GM23338 (cell line): ENCODE data around the gene VPS13A. TPM values are rescaled to one million over a fixed set of nuclear protein-coding genes. Genes with fewer than 3 reads are reported as not detected.

Experiments
- ATAC-seq: fragments of 200-7000 bp; cut with Tn5 transposase; 3 replicates; pipeline ENCODE4 v1.9.1; 2020
- DNase-seq: peaks from one replicate; pipeline ENCODE4 v3.0.0-alpha.2; 2015; ENCODE audit warnings: low spot score
- H2AFZ ChIP-seq: fragments of 200-600 bp; sonication (generic); 2 replicates; pipeline ENCODE4 v1.8.0; 2016; ENCODE audit warnings: antibody characterized with exemption, mild to moderate bottlenecking, moderate library complexity
- H3F3A ChIP-seq: fragments of 200-600 bp; sonication (generic); replicated peaks from 2 replicates; pipeline ENCODE4 v1.8.0; 2017; ENCODE audit warnings: antibody characterized with exemption, mixed run types, low read depth
- H3K27ac ChIP-seq: fragments of 200-600 bp; sonication (generic); 2 replicates; pipeline ENCODE4 v1.6.1; 2016; ENCODE audit warnings: low read depth
- H3K27me3 ChIP-seq: fragments of 200-600 bp; sonication (generic); 2 replicates; pipeline ENCODE4 v1.8.0; 2016; ENCODE audit warnings: mild to moderate bottlenecking, mixed run types, moderate library complexity; ENCODE audit not compliant: insufficient read depth
- H3K36me3 ChIP-seq: fragments of 200-600 bp; sonication (generic); 2 replicates; pipeline ENCODE4 v1.8.0; 2016; ENCODE audit warnings: mild to moderate bottlenecking; ENCODE audit not compliant: insufficient read depth
- H3K4me1 ChIP-seq: fragments of 200-600 bp; sonication (generic); 2 replicates; pipeline ENCODE4 v1.8.0; 2016; ENCODE audit warnings: mild to moderate bottlenecking, moderate library complexity; ENCODE audit not compliant: insufficient read depth
- H3K4me2 ChIP-seq: fragments of 200-600 bp; sonication (generic); 2 replicates; pipeline ENCODE4 v1.7.1; 2017; ENCODE audit warnings: mixed run types
- H3K4me3 ChIP-seq: fragments of 200-600 bp; sonication (generic); 2 replicates; pipeline ENCODE4 v1.6.1; 2016; ENCODE audit warnings: mixed run types
- H3K79me2 ChIP-seq: fragments of 200-600 bp; sonication (generic); replicated peaks from 2 replicates; pipeline ENCODE4 v1.8.0; 2017; ENCODE audit warnings: mild to moderate bottlenecking; ENCODE audit not compliant: insufficient read depth
- H3K9me2 ChIP-seq: fragments of 200-600 bp; sonication (generic); 2 replicates; pipeline ENCODE4 v1.8.0; 2017; ENCODE audit not compliant: insufficient read depth
- H4K20me1 ChIP-seq: fragments of 200-600 bp; sonication (generic); replicated peaks from 2 replicates; pipeline ENCODE4 v1.8.0; 2017; ENCODE audit warnings: mild to moderate bottlenecking; ENCODE audit not compliant: insufficient read depth
- H3K27ac Mint-ChIP-seq: 2 replicates; pipeline ENCODE4 v1.8.0; 2020; ENCODE audit warnings: inconsistent platforms, mild to moderate bottlenecking, moderate library complexity, mixed read lengths
- H3K27me3 Mint-ChIP-seq: 3 replicates; pipeline ENCODE4 v1.8.0; 2022; ENCODE audit warnings: low read depth, mild to moderate bottlenecking, moderate library complexity, mixed read lengths, inconsistent platforms; ENCODE audit not compliant: insufficient read depth, poor library complexity
- H3K36me3 Mint-ChIP-seq: 3 replicates; pipeline ENCODE4 v1.8.0; 2021; ENCODE audit warnings: low read depth, mild to moderate bottlenecking, inconsistent platforms, moderate library complexity, mixed read lengths
- H3K4me1 Mint-ChIP-seq: 3 replicates; pipeline ENCODE4 v1.8.0; 2020; ENCODE audit warnings: mild to moderate bottlenecking, inconsistent platforms, mixed read lengths
- H3K4me3 Mint-ChIP-seq: 3 replicates; pipeline ENCODE4 v1.8.0; 2021; ENCODE audit warnings: moderate library complexity, mild to moderate bottlenecking, inconsistent platforms, mixed read lengths
- H3K9me3 Mint-ChIP-seq: 3 replicates; pipeline ENCODE4 v1.8.0; 2020; ENCODE audit warnings: moderate library complexity, mild to moderate bottlenecking, inconsistent platforms, mixed read lengths
- EZH2 ChIP-seq: fragments of 200-600 bp; sonication (generic); IDR thresholded peaks from one replicate; pipeline ENCODE4 v1.8.0; 2017; ENCODE audit warnings: antibody characterized with exemption, mild to moderate bottlenecking, low read depth; ENCODE audit not compliant: unreplicated experiment
- NANOG ChIP-seq: IDR thresholded peaks from 2 replicates; pipeline ENCODE4 v1.6.1; 2016; ENCODE audit warnings: antibody characterized with exemption, borderline replicate concordance
- POLR2AphosphoS5 ChIP-seq: IDR thresholded peaks from 2 replicates; pipeline ENCODE4 v1.6.1; 2016; ENCODE audit warnings: antibody characterized with exemption, low read depth
- ZNF462 ChIP-seq: fragments of 250-450 bp; sonication (Bioruptor Pico); IDR thresholded peaks from 2 replicates; pipeline ENCODE4 v1.5.0; 2020; ENCODE audit warnings: mild to moderate bottlenecking, moderate library complexity
- polyA plus RNA-seq: library from polyadenylated mRNA; unstranded; fragments of >200 nt; fragmentation: Nextera tagmentation; extraction: Ambion mirVana; gene quantifications from 2 replicates; pipeline ENCODE4 v1.2.1, GENCODE V29; 2016
- total RNA-seq: library from RNA; depleted of rRNA; stranded (reverse); fragments of >200 nt; shearing (Covaris generic); gene quantifications from 2 replicates; pipeline ENCODE4 v1.2.3, GENCODE V29; 2014

The VPS13A gene
- total and polyA plus RNA-seq, 2 experiments from 2014 or later: 45.9 to 68.1 TPM

GRCh38 chr9:77438653-77439052 lies 261.3 kb downstream of the VPS13A start:
- H3K36me3 ChIP-seq: no peaks in the 10 kb centered on the region
- Mint-ChIP-seq H3K27me3 (peaks cover 3% of the 10 kb centered on the region), H3K36me3 (0 out of 3 replicates have a peak, but pooled peaks cover 5% of the 10 kb centered on the region), H3K4me3 (no peak overlapping the region), H3K4me1 (peaks cover 28% of the 10 kb centered on the region), H3K9me3 (no peaks in the 10 kb centered on the region; the same call in 2 of the 3 replicates), H3K27ac (no peak overlapping the region)
- no peaks in the 10 kb centered on the region for H3F3A ChIP-seq
- peaks cover 17% of the 10 kb centered on the region for H3K4me1 ChIP-seq
- H3K79me2 ChIP-seq: no peaks in the 10 kb centered on the region
- H3K27me3 ChIP-seq: no peaks in the 10 kb centered on the region
- no peak overlapping the region for H2AFZ ChIP-seq
- H3K9me2 ChIP-seq: peaks cover 16% of the 10 kb centered on the region; the same call in 1 of the 2 replicates
- no peak overlapping the region for H3K27ac ChIP-seq
- no peak for TF ChIP-seq ZNF462 (CRISPR knock-in tag)
- TF ChIP-seq EZH2: no peak
- no peak for TF ChIP-seq POLR2AphosphoS5
- no peak for TF ChIP-seq NANOG
- no peak overlapping the region for H3K4me2 ChIP-seq
- DNase-seq (no peak), ATAC-seq (no peak)
- no peak overlapping the region for H3K4me3 ChIP-seq
- no peaks in the 10 kb centered on the region for H4K20me1 ChIP-seq

GRCh38 chr9:77440057-77440456 lies 262.7 kb downstream of the VPS13A start:
- H3K27ac Mint-ChIP-seq: peak overlapping the region; percentile 57; the same call in 1 of the 2 replicates
- peaks cover 16% of the 10 kb centered on the region; the same call in 1 of the 2 replicates for H3K9me2 ChIP-seq
- 0 out of 2 replicates have a peak overlapping the region, but pooled peaks have one; percentile 12 for H2AFZ ChIP-seq
- H3K4me1 ChIP-seq: peaks cover 17% of the 10 kb centered on the region
- H3K4me3 Mint-ChIP-seq: no peak overlapping the region
- peaks cover 3% of the 10 kb centered on the region for H3K27me3 Mint-ChIP-seq
- DNase-seq: peak; percentile 71
- H3K36me3 Mint-ChIP-seq: 0 out of 3 replicates have a peak, but pooled peaks cover 5% of the 10 kb centered on the region
- H3K4me2 ChIP-seq: 0 out of 2 replicates have a peak overlapping the region, but pooled peaks have one; percentile 37
- no peak overlapping the region for H3K4me3 ChIP-seq
- H3K9me3 Mint-ChIP-seq: no peaks in the 10 kb centered on the region
- no peaks in the 10 kb centered on the region for H3F3A ChIP-seq
- no peaks in the 10 kb centered on the region for H3K27me3 ChIP-seq
- H4K20me1 ChIP-seq: no peaks in the 10 kb centered on the region
- H3K27ac ChIP-seq: no peak overlapping the region; the same call in 1 of the 2 replicates
- no peaks in the 10 kb centered on the region for H3K36me3 ChIP-seq
- H3K79me2 ChIP-seq: no peaks in the 10 kb centered on the region
- ATAC-seq: peak; percentile 97
- peaks cover 24% of the 10 kb centered on the region for H3K4me1 Mint-ChIP-seq
- TF ChIP-seq ZNF462 (CRISPR knock-in tag): peak; percentile 69
